Measurements from ENCODE around the gene S100A9.
"Not testable (repeated sequence)": the region's sequence is repeated elsewhere in the genome, so short reads cannot be mapped to it uniquely, and the experiment has no call there.

S100A9 gene

DNA sequence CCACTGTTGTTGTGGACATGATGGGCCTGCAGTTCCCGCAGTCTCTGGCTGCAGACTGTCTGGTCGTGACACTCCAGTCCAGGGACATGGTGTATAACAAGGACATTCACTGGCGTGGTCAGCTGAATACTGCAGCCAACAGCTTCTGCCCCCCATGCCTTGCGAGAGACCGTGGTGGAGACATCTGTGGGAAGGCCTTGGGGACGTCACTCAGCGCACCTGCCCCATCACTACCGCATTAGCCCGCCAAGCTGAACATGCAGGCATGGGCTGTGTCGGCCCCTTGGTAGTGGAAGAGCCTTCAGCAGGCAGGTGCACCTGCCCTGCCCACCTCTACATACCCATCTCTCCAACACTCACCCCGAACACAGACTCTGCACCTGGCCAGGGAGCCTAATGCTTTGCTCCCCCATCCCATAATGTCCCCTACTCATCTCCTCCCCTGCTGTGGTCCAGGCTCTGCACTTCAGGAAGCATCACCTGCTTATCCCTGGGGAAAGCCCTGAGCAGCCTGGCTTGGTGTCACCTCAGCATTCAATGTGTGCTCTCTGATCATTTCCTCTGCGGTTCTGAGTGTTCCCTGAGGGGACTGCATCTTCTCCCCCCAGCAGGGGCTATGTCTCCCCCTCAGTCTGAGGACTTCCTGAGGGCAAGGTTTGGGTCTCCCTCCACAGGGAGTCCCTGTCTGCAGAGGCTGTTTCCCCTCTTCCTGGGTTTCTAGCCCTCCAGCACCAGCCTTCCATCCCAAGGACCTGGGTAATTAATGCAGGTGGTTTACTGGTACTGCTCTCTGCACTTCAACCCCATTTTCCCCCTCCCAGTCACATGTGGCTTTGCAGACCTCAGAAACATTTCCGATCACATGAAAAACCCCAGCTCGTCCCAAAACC, 12.2 kb upstream of the S100A9 start:
- DNase-seq = no peak

DNA sequence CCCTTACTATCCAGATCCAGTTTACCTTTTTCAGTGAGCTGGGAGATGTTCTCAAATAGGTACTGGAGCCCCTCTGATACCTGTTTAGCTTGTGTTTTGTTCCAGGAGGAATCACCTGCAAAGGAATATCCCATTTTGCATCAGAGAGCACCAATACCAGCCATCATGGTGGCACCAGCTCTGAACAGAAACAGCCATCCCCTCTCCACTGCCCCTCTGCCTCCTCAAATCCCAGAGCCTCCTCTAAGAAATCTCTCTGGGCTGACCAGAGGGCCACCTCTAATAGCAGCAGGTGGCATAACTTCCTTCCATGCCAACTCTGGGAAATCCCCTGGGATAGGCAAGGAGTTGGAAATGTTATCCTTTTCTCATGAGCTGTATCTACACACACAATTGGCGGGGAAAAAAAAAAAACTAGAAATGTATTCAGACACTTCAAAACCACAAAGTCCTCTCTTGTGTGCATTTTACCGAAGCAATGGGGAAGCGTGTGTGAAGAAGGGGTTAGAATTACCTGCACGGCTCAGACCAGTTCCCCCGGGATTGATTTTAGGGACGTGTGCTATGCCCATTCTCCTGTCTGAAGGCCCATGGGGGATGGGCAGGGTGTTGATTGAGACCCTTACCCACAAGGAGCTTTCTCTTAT, 11.5 kb upstream of the S100A9 start:
- DNase-seq = no peak

DNA sequence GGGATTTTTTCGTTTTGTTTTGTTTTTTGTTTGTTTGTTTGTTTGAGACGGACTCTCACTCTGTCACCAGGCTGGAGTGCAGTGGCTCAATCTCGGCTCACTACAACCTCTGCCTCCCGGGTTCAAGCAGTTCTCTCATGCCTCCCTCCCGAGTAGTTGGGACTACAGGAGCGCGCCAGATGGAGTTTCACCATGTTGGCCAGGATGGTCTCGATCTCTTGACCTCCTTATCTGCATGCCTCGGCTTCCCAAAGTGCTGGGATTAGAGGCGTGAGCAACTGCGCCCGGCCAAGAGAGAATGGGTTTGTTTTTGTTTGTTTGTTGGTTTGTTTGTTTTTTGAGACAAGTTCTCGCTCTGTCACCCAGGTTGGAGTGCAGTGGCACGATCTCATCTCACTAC, 10.6 kb upstream of the S100A9 start:
- not testable (repeated sequence) for DNase-seq

DNA sequence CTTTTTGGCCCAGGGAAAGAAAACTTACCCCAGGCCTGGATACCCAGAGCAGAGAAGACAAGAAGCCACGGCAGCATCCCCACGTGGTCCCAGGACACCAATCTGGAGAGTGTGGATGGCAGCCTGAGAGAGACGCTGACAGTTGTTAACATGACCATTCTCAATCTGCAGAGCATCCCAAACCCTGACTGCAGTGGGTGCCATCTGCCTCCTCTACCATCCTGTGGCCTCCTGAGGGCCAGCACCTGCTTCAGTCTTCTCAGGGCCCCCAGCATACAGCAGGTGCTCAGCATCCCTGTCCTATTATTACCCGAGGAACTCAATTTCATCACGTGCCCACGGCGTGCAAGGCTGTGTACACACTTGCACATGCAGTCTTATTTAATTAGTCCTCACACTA, 9.8 kb upstream of the S100A9 start:
- peak; percentile 38 for DNase-seq

DNA sequence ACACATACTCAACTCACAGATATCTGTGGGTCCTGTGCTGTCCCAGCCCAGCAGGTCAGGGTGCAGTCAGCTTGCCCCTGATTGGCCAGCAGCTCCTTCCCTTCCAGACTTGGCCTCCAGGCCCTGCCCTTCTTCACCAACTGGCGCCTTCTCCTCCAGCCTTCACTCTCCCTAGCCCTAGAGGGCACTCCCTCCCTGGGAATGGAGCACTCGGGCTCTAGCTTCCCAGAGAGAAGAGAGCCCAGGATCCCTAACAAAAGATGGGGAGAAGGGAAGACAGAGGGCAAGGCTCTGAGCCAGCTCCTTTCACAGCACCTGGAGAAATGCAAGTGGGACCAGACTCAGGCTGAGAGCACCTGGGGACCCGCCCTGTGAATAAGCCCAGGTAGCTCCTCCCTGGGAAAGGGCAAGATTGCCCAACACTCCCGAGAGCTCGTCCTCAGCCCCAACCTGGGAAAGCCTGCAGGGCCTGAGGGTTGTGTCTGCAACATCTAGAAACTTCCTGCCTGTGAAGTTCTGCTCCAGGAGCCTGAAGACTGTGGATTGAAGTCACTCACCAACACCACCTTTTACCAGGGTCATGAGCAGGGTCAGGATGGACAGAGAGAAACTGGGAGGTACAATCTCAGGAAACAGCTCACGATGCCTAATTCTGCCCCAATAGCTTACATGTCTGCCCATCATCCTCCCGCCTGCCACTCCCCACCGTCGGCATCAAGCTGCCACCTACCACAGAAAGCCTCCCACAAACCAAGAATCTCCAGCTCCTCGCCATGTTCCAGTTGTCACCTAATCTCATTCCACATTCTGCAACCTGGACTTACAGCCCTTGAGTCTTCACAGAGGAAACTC, 8.9 kb upstream of the S100A9 start, which contains the start of gene PGLYRP4:
Gene PGLYRP4 (minus strand): TSS at position 331 of the 852 bp plus-strand sequence. CDS start 909 bp downstream, outside the sequence.
- DNase-seq = no peak

DNA sequence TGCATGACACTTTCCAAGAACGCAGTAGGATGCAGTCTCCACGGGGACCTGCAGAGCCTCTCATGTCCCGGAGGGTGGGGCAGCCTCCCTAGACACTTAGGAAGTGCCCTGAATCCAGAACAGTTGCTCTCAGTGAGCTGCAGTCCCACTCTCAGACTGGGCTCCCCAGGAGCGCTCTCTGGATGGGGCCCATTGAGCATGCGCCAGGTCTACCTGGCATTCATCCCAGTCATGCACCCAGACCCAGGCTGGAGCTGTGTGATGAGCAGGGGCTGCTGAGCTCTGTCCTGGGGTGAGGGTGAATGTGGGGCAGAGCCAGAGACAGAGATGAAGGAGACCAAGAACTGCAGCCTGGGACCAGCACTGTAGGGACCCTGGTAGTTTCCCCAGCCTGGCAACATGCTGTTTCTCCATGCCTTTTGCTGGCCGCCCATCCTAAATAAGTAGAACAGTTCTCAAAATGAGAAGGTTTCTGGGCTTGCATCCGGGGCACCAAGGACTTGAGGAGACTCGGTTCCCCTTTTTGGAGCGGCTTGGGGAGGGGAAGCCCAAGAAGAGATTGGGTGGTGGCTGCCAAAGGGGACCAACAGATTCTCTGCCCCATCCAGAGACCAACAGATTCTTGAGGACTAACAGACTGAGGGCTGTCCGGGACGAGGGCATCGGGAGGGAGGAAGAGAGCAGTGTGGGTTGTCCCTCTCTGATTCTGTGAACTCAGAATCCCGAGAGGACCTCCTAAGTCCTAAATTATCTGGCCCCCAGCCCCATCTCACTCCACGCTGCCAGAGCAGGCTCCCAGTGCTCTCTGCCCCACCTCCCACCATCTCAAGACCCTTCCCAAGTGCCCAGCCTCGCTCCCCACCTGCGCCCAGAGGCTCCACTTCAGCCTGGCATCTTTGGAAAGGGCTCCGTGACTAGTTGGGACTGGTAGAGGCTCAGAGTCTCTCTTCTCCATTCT, 8.0 kb upstream of the S100A9 start:
- no peak for DNase-seq

DNA sequence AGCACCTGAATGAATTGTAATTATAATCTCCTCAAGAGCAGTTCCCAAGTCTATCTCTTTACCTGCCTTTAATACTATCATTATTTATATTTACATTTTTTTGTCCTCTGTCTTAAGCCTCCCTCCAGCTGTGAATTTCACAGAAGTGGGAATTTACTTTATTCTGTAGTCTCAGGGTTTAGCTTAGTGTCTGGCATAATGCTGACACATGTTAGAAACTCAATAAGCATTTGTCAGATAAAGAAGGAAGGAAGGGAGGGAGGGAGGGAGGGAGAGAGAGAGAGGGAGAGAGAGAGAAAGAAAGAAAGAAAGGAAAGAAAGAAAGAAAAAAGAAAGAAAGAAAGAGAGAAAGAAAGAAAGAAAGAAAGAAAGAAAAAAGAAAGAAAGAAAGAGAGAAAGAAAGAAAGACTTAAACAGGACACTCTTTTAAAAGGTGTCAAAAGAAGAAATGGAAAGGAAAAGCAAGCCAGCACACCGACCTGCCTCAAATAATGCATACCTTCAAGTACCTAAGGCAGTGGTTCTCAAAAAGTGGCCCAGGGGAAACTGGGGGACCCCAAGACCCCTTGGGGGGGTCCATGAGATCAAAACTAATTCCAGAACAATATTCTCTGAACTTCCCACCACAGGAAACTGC, 7.2 kb upstream of the S100A9 start:
- no peak for DNase-seq

DNA sequence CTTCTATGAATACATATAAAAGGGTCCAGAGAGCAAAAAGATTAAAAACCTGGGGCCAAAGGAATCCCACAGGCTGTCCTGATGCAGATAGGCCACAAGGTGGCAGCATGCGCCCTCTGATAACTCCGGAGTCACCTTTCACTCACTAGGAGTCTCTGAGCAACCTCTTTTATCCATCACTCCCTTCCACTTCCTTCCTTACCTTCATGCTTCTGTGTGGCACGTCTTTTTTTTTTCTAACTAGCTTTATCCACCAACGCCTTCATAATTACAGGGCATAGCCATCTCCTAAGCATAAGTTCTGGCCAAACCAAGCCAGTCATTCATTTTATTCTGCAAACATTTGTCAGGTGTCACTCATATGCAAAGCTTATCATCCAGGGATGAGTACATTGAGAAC, 5.1 kb upstream of the S100A9 start:
- DNase-seq = peak; percentile 49

DNA sequence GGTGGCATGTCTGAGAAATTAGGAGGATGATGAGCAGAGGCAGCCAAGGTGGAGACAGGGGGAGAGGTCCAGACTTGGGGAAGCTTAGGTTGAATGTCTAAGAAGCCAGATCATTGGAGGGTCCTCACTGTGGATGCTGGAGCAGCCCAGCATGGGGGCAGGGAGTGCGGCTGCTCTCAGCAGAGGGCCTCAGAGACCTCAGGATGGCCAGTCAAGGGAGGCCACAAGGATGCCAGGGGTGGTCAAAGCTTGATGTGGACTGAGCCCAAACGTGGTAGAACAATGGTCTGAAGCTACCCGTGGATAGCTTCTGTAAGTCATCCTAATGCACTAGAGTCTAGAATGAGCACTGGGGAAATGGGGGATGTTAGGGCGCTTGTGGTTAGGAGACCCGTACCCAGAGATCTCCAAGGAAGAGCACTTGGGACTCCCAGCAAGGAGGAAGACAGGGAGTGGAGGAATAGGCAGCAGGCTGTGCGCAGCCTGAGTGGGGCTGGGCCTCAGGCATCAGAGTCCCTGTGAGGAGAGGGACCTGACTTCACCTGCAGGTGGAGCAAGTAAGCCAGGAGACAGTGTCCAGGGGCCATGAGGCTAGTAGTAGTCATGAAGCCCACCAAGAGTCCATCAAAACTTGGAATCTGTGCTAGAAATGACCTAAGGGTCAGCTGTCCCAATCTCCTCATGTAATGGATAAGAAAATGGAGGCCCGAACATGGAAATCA, 4.3 kb upstream of the S100A9 start:
- no peak for DNase-seq

DNA sequence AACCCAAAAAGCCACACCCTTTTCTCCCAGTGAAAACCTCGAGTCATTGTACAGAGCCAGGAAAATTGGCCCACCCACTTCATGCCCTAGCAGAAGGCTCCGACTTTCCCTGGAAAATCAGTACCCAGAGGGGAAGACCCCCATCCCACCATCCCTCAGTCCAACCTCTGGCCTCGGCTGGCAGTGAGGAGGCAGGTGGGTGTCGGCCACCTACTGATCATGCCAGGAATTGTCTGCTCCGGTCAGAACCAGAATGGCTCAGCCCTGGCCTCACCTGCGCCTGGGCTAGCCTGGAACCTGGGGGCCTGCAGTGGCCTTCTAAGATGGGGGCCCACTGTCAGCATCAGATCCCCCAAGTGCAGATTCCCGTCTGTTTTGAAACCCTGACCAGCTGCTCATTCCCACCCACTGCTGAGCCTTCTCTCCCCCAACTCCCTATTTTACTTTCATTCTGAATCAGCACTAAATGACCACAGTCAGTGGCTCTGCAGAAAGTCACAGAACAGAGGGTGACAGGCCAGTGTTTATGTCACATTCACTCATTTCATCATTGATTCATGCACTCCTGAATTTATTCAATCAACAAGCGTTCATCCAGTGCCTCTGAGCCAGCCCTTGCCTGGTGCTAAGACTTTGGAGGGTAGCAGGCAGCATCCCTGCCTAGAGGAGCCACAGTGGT, 3.0 kb upstream of the S100A9 start:
- DNase-seq = no peak

DNA sequence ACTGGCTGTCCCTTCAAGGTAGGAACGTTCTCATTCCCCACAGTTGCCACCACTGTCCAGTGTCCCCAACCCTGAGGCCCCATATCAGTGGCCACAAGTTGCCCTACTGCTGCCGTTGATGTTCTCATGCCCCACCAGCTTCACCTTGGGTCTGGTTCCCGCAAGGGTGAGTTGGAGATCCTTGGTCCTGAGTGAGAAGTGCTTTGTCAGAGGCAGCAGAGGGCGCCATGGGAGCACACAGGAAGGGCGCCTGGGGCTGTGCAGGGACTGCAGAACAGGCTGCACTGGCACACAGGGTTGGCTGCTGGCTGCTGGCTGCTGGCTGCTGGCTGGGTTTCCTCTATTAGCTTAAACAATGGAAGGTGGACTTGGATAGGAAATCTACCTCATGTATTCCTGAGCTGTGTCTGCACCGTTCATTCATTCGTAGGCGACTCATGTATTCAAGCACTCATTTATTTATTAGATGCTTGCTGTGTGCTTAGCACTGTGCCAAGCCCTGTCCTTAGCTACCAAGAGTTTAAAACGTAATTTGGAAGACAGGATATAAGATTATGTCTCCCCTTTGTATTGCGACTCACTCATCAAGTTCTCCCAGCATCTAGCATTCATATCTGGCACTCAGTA, 2.1 kb upstream of the S100A9 start:
- peak; percentile 35 for DNase-seq

DNA sequence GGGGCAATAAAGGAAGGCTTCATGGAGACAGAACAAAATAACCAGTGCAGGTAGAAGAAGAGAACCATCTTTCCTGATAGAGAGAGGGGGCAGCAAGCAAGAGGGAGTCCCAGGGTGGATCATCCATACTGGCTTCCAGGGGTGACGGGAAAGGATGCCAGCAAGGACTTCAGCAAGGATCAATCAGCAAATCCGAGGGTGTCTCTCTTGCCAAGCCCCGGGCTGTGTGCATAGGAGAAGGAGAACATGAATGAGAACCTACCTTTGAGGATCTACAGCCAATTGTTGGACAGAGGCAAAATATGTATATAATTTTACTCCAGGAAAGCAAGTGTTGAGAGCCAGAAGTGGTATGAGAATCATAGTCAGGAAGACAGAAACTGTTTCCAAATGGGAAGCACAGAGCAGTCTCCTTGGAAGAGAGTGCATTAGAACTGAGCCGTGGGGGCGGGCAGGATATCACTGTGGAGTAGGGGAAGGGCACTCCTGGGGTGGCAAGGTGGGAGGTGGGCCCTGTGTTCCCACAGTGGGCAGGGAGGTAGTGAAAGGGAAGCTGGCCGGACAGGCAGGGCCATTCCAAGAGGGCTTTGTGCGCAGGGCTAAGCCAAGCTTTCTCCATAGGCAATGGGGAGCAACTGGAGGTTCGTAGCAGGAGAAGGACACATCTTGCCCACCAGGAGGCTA, 1.1 kb upstream of the S100A9 start:
- no peak for DNase-seq

DNA sequence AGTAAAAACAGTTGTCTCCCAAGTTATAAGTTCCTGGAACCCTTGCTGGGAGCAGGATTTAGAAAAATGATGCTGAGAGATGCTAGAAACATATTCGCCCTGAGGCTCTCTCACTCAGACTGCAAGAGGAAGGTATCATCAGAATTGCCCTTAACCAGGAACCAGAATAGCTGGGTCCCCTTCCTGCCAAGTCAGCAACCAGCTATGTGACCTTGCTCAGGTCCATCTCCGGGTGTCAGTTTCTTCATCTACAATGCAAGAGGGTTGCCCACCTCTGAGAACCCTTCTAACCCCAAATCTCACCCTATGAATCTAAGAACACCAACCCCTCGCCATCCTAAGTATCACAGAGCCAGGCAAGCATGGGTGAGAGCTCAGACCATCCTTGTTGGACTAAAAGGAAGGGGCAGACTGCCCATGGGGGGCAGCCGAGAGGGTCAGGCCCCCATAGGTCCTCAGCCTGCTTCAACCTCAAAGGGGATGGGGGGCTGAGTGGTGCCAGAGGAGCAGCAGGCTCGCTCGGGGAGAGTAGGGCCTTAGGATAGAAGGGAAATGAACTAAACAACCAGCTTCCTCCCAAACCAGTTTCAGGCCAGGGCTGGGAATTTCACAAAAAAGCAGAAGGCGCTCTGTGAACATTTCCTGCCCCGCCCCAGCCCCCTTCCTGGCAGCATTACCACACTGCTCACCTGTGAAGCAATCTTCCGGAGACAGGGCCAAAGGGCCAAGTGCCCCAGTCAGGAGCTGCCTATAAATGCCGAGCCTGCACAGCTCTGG, 390 bp upstream of the S100A9 start:
- no peak for DNase-seq

DNA sequence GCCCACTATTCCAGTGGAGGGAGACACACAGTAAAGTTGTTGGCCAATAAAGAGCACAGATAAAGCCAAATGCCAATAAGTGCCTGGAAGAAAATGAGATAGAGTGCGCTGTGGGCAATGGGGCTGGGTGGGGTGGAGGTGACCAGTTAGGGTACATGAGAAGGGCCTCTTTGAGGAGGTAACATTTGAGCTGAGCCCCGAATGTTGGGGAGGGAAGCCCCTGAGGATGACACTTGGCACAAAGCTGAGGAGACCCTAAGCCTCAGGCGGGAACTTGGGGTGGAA, 979 bp downstream of the S100A9 start:
- DNase-seq = no peak

DNA sequence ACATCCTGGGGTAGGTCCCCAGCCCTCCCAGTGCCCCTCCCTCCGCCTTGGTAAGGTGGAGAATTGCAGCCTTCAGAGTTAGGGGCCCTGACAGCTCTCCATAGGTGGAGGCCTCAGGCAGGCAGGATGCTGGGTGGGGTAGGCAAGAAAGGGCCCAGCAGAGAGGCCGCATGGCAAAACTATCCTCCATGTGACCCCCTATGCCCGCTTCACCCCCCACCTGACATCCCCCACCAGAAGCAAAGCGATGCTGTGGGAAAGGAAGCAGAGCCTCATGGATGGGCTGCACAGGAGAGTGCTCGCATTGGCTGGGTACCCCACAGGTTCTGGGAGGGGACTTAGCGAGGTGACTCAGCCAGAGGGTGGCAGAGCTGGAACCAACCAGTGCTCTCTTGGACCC, 1.6 kb downstream of the S100A9 start:
- DNase-seq = no peak

DNA sequence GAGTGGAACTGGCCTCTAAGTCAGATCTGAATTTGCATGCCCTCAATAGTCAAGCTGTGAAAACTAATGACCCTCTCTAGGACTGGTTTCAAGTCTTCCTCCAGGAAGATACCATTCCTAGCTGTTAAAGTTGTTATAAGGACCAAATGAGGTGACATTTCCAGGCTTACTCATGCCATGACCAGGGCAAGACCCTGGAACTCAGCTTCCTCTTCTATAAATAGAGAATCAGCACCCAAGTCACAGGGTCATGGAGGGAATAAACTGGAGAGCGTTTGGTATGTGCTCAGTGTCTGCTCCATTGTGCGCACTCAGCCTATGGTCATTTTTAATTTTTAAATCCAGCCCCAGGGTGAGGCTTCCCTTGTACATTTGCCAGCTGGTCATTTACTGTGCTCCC, 2.5 kb downstream of the S100A9 start:
- DNase-seq = no peak

DNA sequence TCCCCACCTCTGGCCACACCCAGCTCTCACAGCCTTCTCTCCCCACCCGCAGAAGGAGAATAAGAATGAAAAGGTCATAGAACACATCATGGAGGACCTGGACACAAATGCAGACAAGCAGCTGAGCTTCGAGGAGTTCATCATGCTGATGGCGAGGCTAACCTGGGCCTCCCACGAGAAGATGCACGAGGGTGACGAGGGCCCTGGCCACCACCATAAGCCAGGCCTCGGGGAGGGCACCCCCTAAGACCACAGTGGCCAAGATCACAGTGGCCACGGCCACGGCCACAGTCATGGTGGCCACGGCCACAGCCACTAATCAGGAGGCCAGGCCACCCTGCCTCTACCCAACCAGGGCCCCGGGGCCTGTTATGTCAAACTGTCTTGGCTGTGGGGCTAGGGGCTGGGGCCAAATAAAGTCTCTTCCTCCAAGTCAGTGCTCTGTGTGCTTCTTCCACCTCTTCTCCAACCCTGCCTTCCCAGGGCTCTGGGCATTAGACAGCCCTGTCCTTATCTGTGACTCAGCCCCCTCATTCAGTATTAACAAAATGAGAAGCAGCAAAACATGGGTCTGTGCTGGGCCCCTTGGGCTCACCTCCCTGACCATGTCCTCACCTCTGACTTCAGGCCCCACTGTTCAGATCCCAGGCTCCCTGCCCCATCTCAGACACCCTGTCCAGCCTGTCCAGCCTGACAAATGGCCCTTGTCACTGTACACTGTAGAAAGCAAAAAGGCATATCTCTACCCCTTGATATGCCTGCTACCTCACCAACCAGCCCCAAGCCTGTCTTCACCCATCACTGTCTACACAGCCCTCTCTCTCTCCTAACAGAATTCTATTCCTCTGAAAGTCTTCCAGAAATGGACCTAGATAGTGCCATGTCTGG, 3.2 kb downstream of the S100A9 start:
- DNase-seq = no peak
